MM.1S (cell line): Measurements from ENCODE around the gene RNF111.

Source experiments
- DNase-seq: peaks from one replicate; pipeline ENCODE4 v3.0.0-alpha.2; 2015
- H2AFZ ChIP-seq: fragments of 300-600 bp; sonication (generic); 2 replicates; pipeline ENCODE4 v1.6.0; 2016; ENCODE audit warnings: antibody characterized with exemption, low read length
- H3F3A ChIP-seq: fragments of 300-600 bp; sonication (generic); 2 replicates; pipeline ENCODE4 v1.6.1; 2016; ENCODE audit warnings: mild to moderate bottlenecking, antibody characterized with exemption, low read length, moderate library complexity, mixed read lengths; ENCODE audit not compliant: insufficient read depth
- H3K27ac ChIP-seq: fragments of 300-600 bp; sonication (generic); 2 replicates; pipeline ENCODE4 v1.5.1; 2016; ENCODE audit warnings: mild to moderate bottlenecking, low read length
- H3K27me3 ChIP-seq: fragments of 300-600 bp; sonication (generic); replicated peaks from 2 replicates; pipeline ENCODE4 v1.6.0; 2016; ENCODE audit warnings: low read length; ENCODE audit not compliant: insufficient read depth
- H3K36me3 ChIP-seq: fragments of 300-600 bp; sonication (generic); replicated peaks from 2 replicates; pipeline ENCODE4 v1.6.1; 2016; ENCODE audit warnings: mild to moderate bottlenecking, low read length, mixed read lengths; ENCODE audit not compliant: insufficient read depth
- H3K4me1 ChIP-seq: fragments of 300-600 bp; sonication (generic); 2 replicates; pipeline ENCODE4 v1.6.1; 2016; ENCODE audit warnings: low read length, mixed read lengths
- H3K4me2 ChIP-seq: fragments of 300-600 bp; sonication (generic); 2 replicates; pipeline ENCODE4 v1.6.0; 2016; ENCODE audit warnings: low read depth, low read length
- H3K4me3 ChIP-seq: fragments of 300-600 bp; sonication (generic); 2 replicates; pipeline ENCODE4 v1.5.1; 2016; ENCODE audit warnings: low read length, mixed read lengths
- H3K79me2 ChIP-seq: fragments of 300-600 bp; sonication (generic); 2 replicates; pipeline ENCODE4 v1.6.1; 2016; ENCODE audit warnings: mixed run types, low read length, mixed read lengths
- H3K9ac ChIP-seq: fragments of 300-600 bp; sonication (generic); 2 replicates; pipeline ENCODE4 v1.6.1; 2016; ENCODE audit warnings: low read length, mixed read lengths
- H3K9me2 ChIP-seq: fragments of 300-600 bp; sonication (generic); replicated peaks from 2 replicates; pipeline ENCODE4 v1.6.1; 2016; ENCODE audit warnings: mild to moderate bottlenecking, low read length, mixed read lengths; ENCODE audit not compliant: insufficient read depth
- H3K9me3 ChIP-seq: fragments of 300-600 bp; sonication (generic); replicated peaks from 2 replicates; pipeline ENCODE4 v1.6.1; 2016; ENCODE audit warnings: mild to moderate bottlenecking, low read length, mixed read lengths; ENCODE audit not compliant: insufficient read depth
- H4K20me1 ChIP-seq: fragments of 300-600 bp; sonication (generic); 2 replicates; pipeline ENCODE4 v1.6.1; 2016; ENCODE audit warnings: mild to moderate bottlenecking, low read length, moderate library complexity, mixed read lengths; ENCODE audit not compliant: insufficient read depth
- CTCF ChIP-seq: fragments of 300-600 bp; sonication (generic); IDR thresholded peaks from 2 replicates; pipeline ENCODE4 v1.5.1; 2016; ENCODE audit warnings: antibody characterized with exemption, low read length, mixed read lengths
- EZH2 ChIP-seq: fragments of 300-600 bp; sonication (generic); optimal IDR thresholded peaks from 2 replicates; pipeline ENCODE3; 2017; ENCODE audit warnings: low read depth, mild to moderate bottlenecking, antibody characterized with exemption, low read length, mixed read lengths
- EZH2phosphoT487 ChIP-seq: fragments of 300-600 bp; sonication (generic); IDR thresholded peaks from 2 replicates; pipeline ENCODE4 v1.6.1; 2018; ENCODE audit warnings: antibody characterized with exemption, low read length

The RNF111 gene

GRCh38 chr15:59042041-59042440 lies 54.6 kb downstream of the RNF111 start:
- H3K27me3 ChIP-seq, result no peaks in the 10 kb centered on the region
- TF ChIP-seq EZH2 (no peak), CTCF (no peak), EZH2phosphoT487 (no peak)
- no peak overlapping the region for H3K4me3 ChIP-seq
- no peak overlapping the region for H3K9ac ChIP-seq
- no peak overlapping the region for H3K27ac ChIP-seq
- 0 out of 2 replicates have a peak, but pooled peaks cover 5% of the 10 kb centered on the region for H4K20me1 ChIP-seq
- no peaks in the 10 kb centered on the region for H3K9me3 ChIP-seq
- no peaks in the 10 kb centered on the region for H3F3A ChIP-seq
- H3K4me1 ChIP-seq, result no peaks in the 10 kb centered on the region
- no peaks in the 10 kb centered on the region for H3K9me2 ChIP-seq
- H3K36me3 ChIP-seq, result no peaks in the 10 kb centered on the region
- H3K4me2 ChIP-seq, result no peak overlapping the region
- no peak overlapping the region for H2AFZ ChIP-seq
- DNase-seq, result no peak
- peaks cover 90% of the 10 kb centered on the region for H3K79me2 ChIP-seq

- Histone ChIP-seq H3K79me2 (peaks cover 52% of the 10 kb centered on the region), H2AFZ (no peak overlapping the region), H3K27me3 (no peaks in the 10 kb centered on the region), H3K4me1 (no peaks in the 10 kb centered on the region), H3K27ac (no peak overlapping the region), H3K9me2 (no peaks in the 10 kb centered on the region), H3K4me2 (no peak overlapping the region), H3K4me3 (no peak overlapping the region), H4K20me1 (no peaks in the 10 kb centered on the region), H3K36me3 (no peaks in the 10 kb centered on the region), H3F3A (no peaks in the 10 kb centered on the region), H3K9me3 (no peaks in the 10 kb centered on the region), H3K9ac (no peak overlapping the region)
- no peak for TF ChIP-seq EZH2
- no peak for TF ChIP-seq CTCF
- TF ChIP-seq EZH2phosphoT487, result no peak
- DNase-seq, result no peak
These were observed 61.4 kb downstream of the RNF111 start for GRCh38 chr15:59048897-59049296.

GRCh38 chr15:59051873-59052861 lies 64.7 kb downstream of the RNF111 start:
- Histone ChIP-seq H3K4me1 (no peaks in the 10 kb centered on the region), H3K79me2 (peaks cover 21% of the 10 kb centered on the region), H3K27ac (no peak overlapping the region), H3K9ac (no peak overlapping the region), H3K36me3 (no peaks in the 10 kb centered on the region), H3K27me3 (no peaks in the 10 kb centered on the region), H4K20me1 (no peaks in the 10 kb centered on the region), H3K9me3 (no peaks in the 10 kb centered on the region), H3K4me3 (no peak overlapping the region), H3K9me2 (no peaks in the 10 kb centered on the region), H3F3A (no peaks in the 10 kb centered on the region), H3K4me2 (no peak overlapping the region), H2AFZ (no peak overlapping the region)
- DNase-seq, result no peak
- TF ChIP-seq EZH2 (no peak), EZH2phosphoT487 (no peak), CTCF (no peak)
